Right atrium auricular region (tissue), 2 donors: ENCODE data around the gene KIAA0040. TPM values are rescaled to one million over a fixed set of nuclear protein-coding genes. Genes with fewer than 3 reads are reported as not detected.

Experiments
- DNase-seq: peaks from one replicate; pipeline ENCODE4 v3.0.0-alpha.2; 2019; ENCODE audit warnings: low spot score
- H3K27ac ChIP-seq, 2 donors: fragments of 200-600 bp; sonication (generic); 1 replicate in 1 of 2; 2 replicates in 1 of 2; pipeline ENCODE4 v1.5.1; 2016 to 2019
- H3K27me3 ChIP-seq, 2 donors: fragments of 200-600 bp; sonication (generic); one replicate each; pipeline versions ENCODE4 v1.5.1 to v1.6.0; 2017 to 2019
- H3K36me3 ChIP-seq: fragments of 200-600 bp; sonication (generic); one replicate; pipeline ENCODE4 v1.5.1; 2016
- H3K4me1 ChIP-seq, 2 donors: fragments of 200-600 bp; sonication (generic); one replicate each; pipeline versions ENCODE4 v1.5.1 to v1.6.0; 2017 to 2019
- H3K4me3 ChIP-seq, 2 donors: fragments of 200-600 bp; sonication (generic); 1 replicate in 1 of 2; 2 replicates in 1 of 2; pipeline ENCODE4 v1.5.1; 2017 to 2019; ENCODE audit warnings: mild to moderate bottlenecking in 1 of 2, moderate library complexity in 1 of 2
- H3K9me3 ChIP-seq, 2 donors: fragments of 200-600 bp; sonication (generic); one replicate each; pipeline ENCODE4 v1.5.1; 2019
- CTCF ChIP-seq, 2 donors: fragments of 200-600 bp; sonication (generic); IDR thresholded peaks; one replicate each; pipeline ENCODE4 v1.5.1; 2019; ENCODE audit warnings: antibody characterized with exemption in 2 of 2
- total RNA-seq, 2 donors: library from RNA; depleted of rRNA; stranded (reverse); fragments of >200 nt; gene quantifications; one replicate each; pipeline ENCODE4 v1.1.0, GENCODE V29; 2016

KIAA0040 gene
- total RNA-seq, 2 donors from 2014 or later, result 11.9 to 37.3 TPM

- TF ChIP-seq CTCF (IDR thresholded peaks at IDR 0.05), result no peak
- H3K4me1 ChIP-seq, result peaks cover 0 to 5% of the 10 kb centered on the region in 2 donors
- H3K4me3 ChIP-seq, result no peak overlapping the region
- no peaks in the 10 kb centered on the region for H3K9me3 ChIP-seq
- no peaks in the 10 kb centered on the region for H3K27me3 ChIP-seq
- peaks cover 54% of the 10 kb centered on the region for H3K36me3 ChIP-seq
- H3K27ac ChIP-seq, result no peak overlapping the region
- DNase-seq, result no peak
Observed at GRCh38 chr1:175164751-175165150, 27.8 kb downstream of the KIAA0040 start.

GRCh38 chr1:175163702-175164101 lies 28.9 kb downstream of the KIAA0040 start:
- H3K4me1 ChIP-seq, result no peaks in the 10 kb centered on the region
- no peaks in the 10 kb centered on the region for H3K9me3 ChIP-seq
- peaks cover 62% of the 10 kb centered on the region for H3K36me3 ChIP-seq
- no peak for TF ChIP-seq CTCF (IDR thresholded peaks at IDR 0.05)
- no peak overlapping the region for H3K27ac ChIP-seq
- H3K27me3 ChIP-seq, result no peaks in the 10 kb centered on the region
- H3K4me3 ChIP-seq, result no peak overlapping the region
- no peak for DNase-seq

GRCh38 chr1:175162955-175163354 lies 29.6 kb downstream of the KIAA0040 start:
- Histone ChIP-seq H3K36me3 (peaks cover 62% of the 10 kb centered on the region), H3K9me3 (no peaks in the 10 kb centered on the region), H3K4me1 (no peaks in the 10 kb centered on the region), H3K27ac (no peak overlapping the region), H3K27me3 (no peaks in the 10 kb centered on the region), H3K4me3 (no peak overlapping the region)
- TF ChIP-seq CTCF (IDR thresholded peaks at IDR 0.05), result no peak
- DNase-seq, result no peak

GRCh38 chr1:175158170-175158591 lies 34.4 kb downstream of the KIAA0040 start:
- Histone ChIP-seq H3K9me3 (no peaks in the 10 kb centered on the region), H3K27me3 (no peaks in the 10 kb centered on the region), H3K4me1 (peaks cover 0 to 11% of the 10 kb centered on the region in 2 donors), H3K36me3 (peaks cover 31% of the 10 kb centered on the region), H3K4me3 (no peak overlapping the region), H3K27ac (no peak overlapping the region)
- no peak for TF ChIP-seq CTCF (IDR thresholded peaks at IDR 0.05)
- no peak for DNase-seq

GRCh38 chr1:175157200-175157599 lies 35.4 kb downstream of the KIAA0040 start:
- no peak for TF ChIP-seq CTCF (IDR thresholded peaks at IDR 0.05)
- no peak for DNase-seq
- Histone ChIP-seq H3K4me1 (peaks cover 0 to 13% of the 10 kb centered on the region in 2 donors), H3K36me3 (peaks cover 22% of the 10 kb centered on the region), H3K4me3 (no peak overlapping the region), H3K27ac (no peak overlapping the region), H3K27me3 (no peaks in the 10 kb centered on the region), H3K9me3 (no peaks in the 10 kb centered on the region)

- Histone ChIP-seq H3K36me3 (peaks cover 17% of the 10 kb centered on the region), H3K27ac (no peak overlapping the region), H3K9me3 (no peaks in the 10 kb centered on the region), H3K4me3 (no peak overlapping the region), H3K4me1 (peaks cover 0 to 19% of the 10 kb centered on the region in 2 donors), H3K27me3 (no peaks in the 10 kb centered on the region)
- no peak for TF ChIP-seq CTCF (IDR thresholded peaks at IDR 0.05)
- no peak for DNase-seq
Observed at GRCh38 chr1:175155936-175156335, 36.6 kb downstream of the KIAA0040 start.
